GM12891 (cell line): Measurements from ENCODE around the gene PRMT7. TPM values are rescaled to one million over a fixed set of nuclear protein-coding genes. Genes with fewer than 3 reads are reported as not detected.

Experiments
- DNase-seq: peaks from one replicate; pipeline ENCODE4 v3.0.0; 2011; ENCODE audit warnings: low spot score; ENCODE audit not compliant: insufficient read length
- FAIRE-seq: peaks from 2 replicates; lab custom pipeline; 2011; peaks lifted over from hg19 to GRCh38; lab: Jason Lieb, UNC
- PAX5 ChIP-seq: IDR thresholded peaks from 2 replicates; pipeline ENCODE4 v1.6.1; 2011; ENCODE audit warnings: low read length, moderate library complexity, mild to moderate bottlenecking; ENCODE audit not compliant: insufficient read depth, severe bottlenecking
- POLR2A ChIP-seq: IDR thresholded peaks from 2 replicates; pipeline ENCODE4 v1.6.1; 2011; ENCODE audit warnings: low read depth, low read length, control low read depth
- POLR2AphosphoS5 ChIP-seq: IDR thresholded peaks from 2 replicates; pipeline ENCODE4 v1.6.1; 2011; ENCODE audit warnings: low read depth, low read length, control low read depth
- POU2F2 ChIP-seq: IDR thresholded peaks from 2 replicates; pipeline ENCODE4 v1.6.1; 2011; ENCODE audit warnings: low read depth, mild to moderate bottlenecking, control low read depth, low read length, moderate library complexity
- SPI1 ChIP-seq: IDR thresholded peaks from 2 replicates; pipeline ENCODE4 v1.6.1; 2011; ENCODE audit warnings: low read depth, low read length, control low read depth
- TAF1 ChIP-seq: IDR thresholded peaks from 2 replicates; pipeline ENCODE4 v1.6.1; 2011; ENCODE audit warnings: low read depth, low read length, control low read depth
- polyA plus RNA-seq: library from polyadenylated mRNA; unstranded; fragments of >200 nt; gene quantifications from one replicate; pipeline ENCODE4 v1.2.1, GENCODE V29; 2012; ENCODE audit warnings: low read depth, missing spikeins, inconsistent platforms; ENCODE audit not compliant: missing spikeins

Gene PRMT7
- polyA plus RNA-seq: 49.7 TPM

GRCh38 chr16:68310774-68311511, at the start of gene PRMT7, which contains the start of gene SLC7A6OS:
Gene PRMT7, plus strand, starts transcription at chr16:68311019. Its CDS starts 4,961 bp downstream, at chr16:68315980.
Gene SLC7A6OS, minus strand, starts transcription at chr16:68310946. Its CDS starts 20 bp downstream, at chr16:68310926.
- TF ChIP-seq POLR2AphosphoS5 (peak; percentile 93), PAX5 (no peak), POLR2A (peak; percentile 95), TAF1 (peak; percentile 76), POU2F2 (peak; percentile 79; the same call in 1 of the 2 replicates), SPI1 (peak; percentile 74)
- DNase-seq (peak; percentile 97), FAIRE-seq (peak; percentile 98)

- FAIRE-seq: no peak
- DNase-seq: no peak
- TF ChIP-seq PAX5 (no peak), TAF1 (no peak), POU2F2 (no peak), POLR2A (no peak), SPI1 (no peak), POLR2AphosphoS5 (no peak)
Measured at GRCh38 chr16:68263559-68264127, 47.2 kb upstream of the PRMT7 start.

GRCh38 chr16:68264128-68265077, 46.4 kb upstream of the PRMT7 start, which contains the start of gene SLC7A6:
Gene SLC7A6, plus strand, starts transcription at chr16:68264526. Its CDS starts 10,201 bp downstream, at chr16:68274727.
- TF ChIP-seq POLR2AphosphoS5: 0 out of 2 replicates have a peak, but pooled peaks have one; percentile 40
- no peak for TF ChIP-seq POU2F2
- TF ChIP-seq TAF1: no peak
- no peak for TF ChIP-seq SPI1
- FAIRE-seq (peak; percentile 86), DNase-seq (peak; percentile 88)

GRCh38 chr16:68265078-68265920, 45.5 kb upstream of the PRMT7 start:
- DNase-seq (no peak), FAIRE-seq (peak; percentile 23)
- TF ChIP-seq PAX5: no peak
- no peak for TF ChIP-seq POLR2AphosphoS5
- no peak; the same call in 1 of the 2 replicates for TF ChIP-seq POLR2A
- TF ChIP-seq POU2F2: no peak
- TF ChIP-seq TAF1: no peak
- no peak for TF ChIP-seq SPI1

GRCh38 chr16:68267612-68268405, 43.0 kb upstream of the PRMT7 start:
- no peak for DNase-seq
- FAIRE-seq: no peak
- TF ChIP-seq POLR2AphosphoS5 (no peak), POLR2A (no peak), PAX5 (no peak)

GRCh38 chr16:68269793-68270192, 41.0 kb upstream of the PRMT7 start:
- no peak for DNase-seq
- TF ChIP-seq POLR2AphosphoS5 (no peak), SPI1 (no peak), TAF1 (no peak), POU2F2 (no peak), PAX5 (no peak), POLR2A (no peak)
- FAIRE-seq: no peak

GRCh38 chr16:68270353-68270752, 40.5 kb upstream of the PRMT7 start:
- DNase-seq (no peak), FAIRE-seq (no peak)
- TF ChIP-seq PAX5: no peak
- TF ChIP-seq POLR2AphosphoS5: no peak
- no peak for TF ChIP-seq POU2F2
- no peak for TF ChIP-seq POLR2A
- TF ChIP-seq SPI1: no peak
- TF ChIP-seq TAF1: no peak

- TF ChIP-seq POLR2A (no peak), TAF1 (no peak), POU2F2 (no peak)
- no peak for DNase-seq
- peak; percentile 52 for FAIRE-seq
Measured at GRCh38 chr16:68272507-68273209, 38.2 kb upstream of the PRMT7 start.

GRCh38 chr16:68273459-68273858, 37.4 kb upstream of the PRMT7 start:
- TF ChIP-seq PAX5 (no peak), POLR2AphosphoS5 (no peak), TAF1 (no peak), SPI1 (no peak), POLR2A (no peak), POU2F2 (no peak)
- FAIRE-seq: no peak

More at GRCh38 chr16:68273459-68273858, 37.4 kb upstream of the PRMT7 start:
- DNase-seq: no peak
